HepG2 (cell line): Measurements from ENCODE around the gene HOMEZ. TPM values are rescaled to one million over a fixed set of nuclear protein-coding genes. Genes with fewer than 3 reads are reported as not detected.

ENCODE experiments used
- AFF4 ChIP-seq: sonication (generic); formaldehyde crosslinking; IDR thresholded peaks from 2 replicates; pipeline ENCODE4 v1.4.0; 2020; ENCODE audit warnings: missing genetic modification reagents
- ATF1 ChIP-seq: IDR thresholded peaks from 2 replicates; pipeline ENCODE4 v1.6.1; 2016; ENCODE audit warnings: mild to moderate bottlenecking, control low read depth
- BRD4 ChIP-seq: sonication (generic); formaldehyde crosslinking; IDR thresholded peaks from 2 replicates; pipeline ENCODE4 v1.4.0; 2020; ENCODE audit warnings: missing genetic modification reagents
- ELF1 ChIP-seq: sonication (generic); formaldehyde crosslinking; IDR thresholded peaks from 2 replicates; pipeline ENCODE4 v1.4.0; 2020; ENCODE audit warnings: missing genetic modification reagents
- GATA4 ChIP-seq: sonication (generic); IDR thresholded peaks from 2 replicates; pipeline ENCODE4 v1.6.1; 2016; ENCODE audit warnings: antibody characterized with exemption, low read depth, borderline replicate concordance
- KDM2A ChIP-seq: sonication (generic); formaldehyde crosslinking; IDR thresholded peaks from 2 replicates; pipeline ENCODE4 v1.4.0; 2020; ENCODE audit warnings: low read depth, missing genetic modification reagents, borderline replicate concordance
- NONO ChIP-seq, 2 experiments: fragments of 450-650 bp in 1 of 2; sonication (generic) in 1 of 2; formaldehyde crosslinking in 1 of 2; IDR thresholded peaks in 1 of 2; conservative IDR thresholded peaks in 1 of 2; 2 replicates each; pipeline versions ENCODE4 v1.6.1 to v1.8.0; 2017 to 2022; ENCODE audit warnings: mild to moderate bottlenecking in 1 of 2, missing genetic modification reagents in 1 of 2, moderate library complexity in 1 of 2
- RERE ChIP-seq: IDR thresholded peaks from 2 replicates; pipeline ENCODE4 v1.6.1; 2016; ENCODE audit warnings: low read depth, missing genetic modification reagents, missing compliant biosample characterization
- TEAD3 ChIP-seq: optimal IDR thresholded peaks from 2 replicates; pipeline ENCODE3; 2016; ENCODE audit warnings: borderline replicate concordance
- ZBTB14 ChIP-seq: sonication (generic); formaldehyde crosslinking; IDR thresholded peaks from 2 replicates; pipeline ENCODE4 v1.4.0; 2020; ENCODE audit warnings: missing genetic modification reagents
- ZNF10 ChIP-seq: sonication (generic); formaldehyde crosslinking; IDR thresholded peaks from 2 replicates; pipeline ENCODE4 v1.4.0; 2020; ENCODE audit warnings: mild to moderate bottlenecking, low read depth, missing genetic modification reagents, borderline replicate concordance
- ZNF17 ChIP-seq: sonication (generic); formaldehyde crosslinking; IDR thresholded peaks from 2 replicates; pipeline ENCODE4 v1.5.0; 2020; ENCODE audit warnings: mild to moderate bottlenecking, missing genetic modification reagents
- ZNF382 ChIP-seq: sonication (generic); formaldehyde crosslinking; IDR thresholded peaks from 2 replicates; pipeline ENCODE4 v1.5.0; 2020; ENCODE audit warnings: missing genetic modification reagents, mild to moderate bottlenecking, borderline replicate concordance
- ZNF792 ChIP-seq: IDR thresholded peaks from 2 replicates; pipeline ENCODE4 v1.6.1; 2016
- ZNF850 ChIP-seq: sonication (generic); formaldehyde crosslinking; conservative IDR thresholded peaks from 2 replicates; pipeline ENCODE4 v1.9.0; 2021; ENCODE audit warnings: mild to moderate bottlenecking, missing genetic modification reagents
- ZSCAN21 ChIP-seq: sonication (generic); formaldehyde crosslinking; IDR thresholded peaks from 2 replicates; pipeline ENCODE4 v1.8.0; 2022; ENCODE audit warnings: mild to moderate bottlenecking, missing genetic modification reagents, moderate library complexity, borderline replicate concordance
- polyA plus RNA-seq, 8 experiments: library from polyadenylated mRNA; depleted of rRNA in 3 of 8; stranded (reverse) in 7 of 8; unstranded in 1 of 8; fragments of >200 nt; fragmentation: Illumina TruSeq in 4 of 8; extraction: Trizol in 4 of 8; gene quantifications; 2 replicates each; pipeline versions ENCODE4 v1.2.1 to v1.2.3, GENCODE V29; 2011 to 2016; ENCODE audit warnings: low read depth in 4 of 8, missing spikeins in 1 of 8, mixed read lengths in 1 of 8; ENCODE audit not compliant: insufficient read depth in 1 of 8
- total RNA-seq, 5 experiments: library from RNA; depleted of rRNA; stranded (reverse); fragments of >200 nt; fragmentation: Illumina TruSeq; extraction: Trizol; gene quantifications; 2 replicates each; pipeline ENCODE4 v1.2.3, GENCODE V29; 2016; ENCODE audit warnings: low read depth in 1 of 5

Gene HOMEZ
- total and polyA plus RNA-seq, 2 of the 13 experiments (the other 11 are each of a cell fraction or from before 2014, with no cell fraction given) = 14.5 to 31.8 TPM

- no peak for TF ChIP-seq ZBTB14 (CRISPR knock-in tag)
- peak; percentile 44; the same call in 1 of the 2 replicates for TF ChIP-seq KDM2A (CRISPR knock-in tag)
- TF ChIP-seq RERE = 0 out of 2 replicates have a peak, but pooled peaks have one; percentile 20
- no peak for TF ChIP-seq GATA4
- no peak for TF ChIP-seq ZNF10
- peak; percentile 13; the same call in 1 of the 2 replicates for TF ChIP-seq ZNF792 (CRISPR knock-in tag)
- TF ChIP-seq ZNF850 (CRISPR knock-in tag) = no peak
- TF ChIP-seq NONO (IDR thresholded peaks at IDR 0.05) = no peak
- no peak for TF ChIP-seq NONO (CRISPR knock-in tag; conservative IDR thresholded peaks at IDR 0.05)
- no peak for TF ChIP-seq ZNF382
- TF ChIP-seq TEAD3 = no peak
- no peak; the same call in 1 of the 2 replicates for TF ChIP-seq AFF4 (CRISPR knock-in tag)
- no peak for TF ChIP-seq BRD4 (CRISPR knock-in tag)
- TF ChIP-seq ATF1 (CRISPR knock-in tag) = no peak
- no peak for TF ChIP-seq ZNF17 (CRISPR knock-in tag)
- TF ChIP-seq ELF1 (CRISPR knock-in tag) = no peak
- TF ChIP-seq ZSCAN21 = no peak
These were observed 42.2 kb upstream of the HOMEZ start (continued) for GRCh38 chr14:23327947-23328744.
